DND-41 (cell line): ENCODE data around the gene TSPAN17.

ENCODE experiments used
- ATAC-seq: fragments of 200-7000 bp; cut with Tn5 transposase; 3 replicates; pipeline ENCODE4 v1.9.1; 2021; ENCODE audit warnings: low read depth; ENCODE audit not compliant: insufficient read depth
- DNase-seq: peaks from one replicate; pipeline ENCODE4 v3.0.0-alpha.2; 2020
- H2AFZ ChIP-seq: 2 replicates; pipeline ENCODE4 v1.6.0; 2012; ENCODE audit warnings: low read depth, low read length
- H3K27ac ChIP-seq: 2 replicates; pipeline ENCODE4 v1.5.1; 2012; ENCODE audit warnings: low read length, inconsistent platforms
- H3K27me3 ChIP-seq: fragments of 200-600 bp; sonication (generic); 2 replicates; pipeline ENCODE4 v1.6.0; 2012; ENCODE audit warnings: low read length, mild to moderate bottlenecking, inconsistent platforms; ENCODE audit not compliant: insufficient read depth, poor library complexity
- H3K36me3 ChIP-seq: 2 replicates; pipeline ENCODE4 v1.5.1; 2012; ENCODE audit warnings: low read length, inconsistent platforms; ENCODE audit not compliant: insufficient read depth
- H3K4me1 ChIP-seq: 2 replicates; pipeline ENCODE4 v1.5.1; 2012; ENCODE audit warnings: mild to moderate bottlenecking, low read length; ENCODE audit not compliant: insufficient read depth
- H3K4me2 ChIP-seq: 2 replicates; pipeline ENCODE4 v1.6.0; 2012; ENCODE audit warnings: mild to moderate bottlenecking, moderate library complexity, low read length, inconsistent platforms; ENCODE audit not compliant: insufficient read depth
- H3K4me3 ChIP-seq, 2 experiments: fragments of 200-600 bp in 1 of 2; shearing (Covaris generic) in 1 of 2; 2 replicates each; pipeline ENCODE4 v1.5.1; 2012 to 2016; ENCODE audit warnings: inconsistent platforms in 2 of 2, low read length in 2 of 2, mild to moderate bottlenecking in 2 of 2, low read depth in 1 of 2, moderate library complexity in 1 of 2
- H3K79me2 ChIP-seq: 2 replicates; pipeline ENCODE4 v1.6.0; 2012; ENCODE audit warnings: low read length, inconsistent platforms; ENCODE audit not compliant: insufficient read depth
- H3K9ac ChIP-seq: 2 replicates; pipeline ENCODE4 v1.6.0; 2012; ENCODE audit warnings: low read depth, mild to moderate bottlenecking, inconsistent platforms, low read length, moderate library complexity
- H3K9me3 ChIP-seq: 2 replicates; pipeline ENCODE4 v1.5.1; 2012; ENCODE audit warnings: low read length, moderate library complexity, mild to moderate bottlenecking, inconsistent platforms; ENCODE audit not compliant: insufficient read depth, severe bottlenecking
- H4K20me1 ChIP-seq: 2 replicates; pipeline ENCODE4 v1.6.0; 2012; ENCODE audit warnings: low read length; ENCODE audit not compliant: insufficient read depth
- EZH2 ChIP-seq: IDR thresholded peaks from 3 replicates; pipeline ENCODE4 v1.6.1; 2012; ENCODE audit warnings: borderline replicate concordance, low read depth, mild to moderate bottlenecking, moderate library complexity, low read length, inconsistent platforms; ENCODE audit not compliant: severe bottlenecking
- TF ChIP-seq, protein P1 (sequence below): IDR thresholded peaks from 2 replicates; pipeline ENCODE4 v1.5.1; 2012; ENCODE audit warnings: borderline replicate concordance, low read length, moderate library complexity, mild to moderate bottlenecking; ENCODE audit not compliant: poor library complexity, severe bottlenecking; ENCODE audit errors: extremely low read depth

Gene TSPAN17

DNA sequence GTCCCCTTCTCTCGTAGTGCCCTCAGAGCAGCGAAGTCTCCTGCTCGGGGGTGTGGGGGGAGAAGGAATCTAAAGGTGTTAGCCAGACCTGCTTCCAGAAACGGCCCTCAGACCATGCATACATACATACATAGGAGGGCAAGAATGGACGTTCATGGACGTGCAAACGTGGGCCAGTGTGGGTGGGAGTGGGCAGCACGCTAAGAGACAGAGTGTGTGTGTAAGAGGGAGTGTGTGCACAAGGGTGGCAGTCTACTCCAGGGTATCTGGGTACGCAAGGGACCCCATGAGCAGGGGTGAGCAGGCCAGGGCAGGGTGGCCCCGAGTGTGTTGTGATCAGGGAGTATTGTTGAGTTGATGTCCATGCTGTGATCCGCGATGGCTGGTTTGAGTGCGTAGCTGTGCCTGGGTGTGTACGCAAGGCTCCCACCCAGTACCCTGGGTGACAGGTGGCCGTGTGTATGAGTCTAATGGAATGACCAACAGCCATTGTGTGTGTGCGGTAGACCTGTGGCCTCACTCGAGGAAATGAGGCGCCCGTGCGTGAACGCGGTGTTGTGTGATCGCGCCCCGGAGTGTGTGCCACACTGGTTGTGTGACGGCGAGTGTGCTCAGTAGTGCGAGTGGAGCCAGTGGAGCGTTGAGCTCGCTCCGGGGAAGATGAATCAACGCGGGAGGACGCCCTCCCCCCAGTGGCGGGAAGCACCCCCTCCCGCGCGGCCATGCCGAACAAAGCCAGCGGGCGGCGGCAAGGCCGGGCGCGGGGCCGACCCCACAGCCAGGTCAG lies 38.2 kb upstream of the TSPAN17 start:
- Histone ChIP-seq H2AFZ (no peak overlapping the region), H3K9me3 (no peaks in the 10 kb centered on the region), H3K4me1 (no peaks in the 10 kb centered on the region), H3K27me3 (peaks cover 4% of the 10 kb centered on the region), H3K4me3 (no peak overlapping the region), H3K79me2 (no peaks in the 10 kb centered on the region), H3K36me3 (no peaks in the 10 kb centered on the region), H3K4me2 (no peak overlapping the region), H4K20me1 (no peaks in the 10 kb centered on the region; the same call in 1 of the 2 replicates), H3K9ac (no peak overlapping the region), H3K27ac (no peak overlapping the region)
- no peak for ATAC-seq
- TF ChIP-seq EZH2, result no peak
- TF ChIP-seq, protein P1, sequence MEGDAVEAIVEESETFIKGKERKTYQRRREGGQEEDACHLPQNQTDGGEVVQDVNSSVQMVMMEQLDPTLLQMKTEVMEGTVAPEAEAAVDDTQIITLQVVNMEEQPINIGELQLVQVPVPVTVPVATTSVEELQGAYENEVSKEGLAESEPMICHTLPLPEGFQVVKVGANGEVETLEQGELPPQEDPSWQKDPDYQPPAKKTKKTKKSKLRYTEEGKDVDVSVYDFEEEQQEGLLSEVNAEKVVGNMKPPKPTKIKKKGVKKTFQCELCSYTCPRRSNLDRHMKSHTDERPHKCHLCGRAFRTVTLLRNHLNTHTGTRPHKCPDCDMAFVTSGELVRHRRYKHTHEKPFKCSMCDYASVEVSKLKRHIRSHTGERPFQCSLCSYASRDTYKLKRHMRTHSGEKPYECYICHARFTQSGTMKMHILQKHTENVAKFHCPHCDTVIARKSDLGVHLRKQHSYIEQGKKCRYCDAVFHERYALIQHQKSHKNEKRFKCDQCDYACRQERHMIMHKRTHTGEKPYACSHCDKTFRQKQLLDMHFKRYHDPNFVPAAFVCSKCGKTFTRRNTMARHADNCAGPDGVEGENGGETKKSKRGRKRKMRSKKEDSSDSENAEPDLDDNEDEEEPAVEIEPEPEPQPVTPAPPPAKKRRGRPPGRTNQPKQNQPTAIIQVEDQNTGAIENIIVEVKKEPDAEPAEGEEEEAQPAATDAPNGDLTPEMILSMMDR, result no peak
- DNase-seq, result no peak

- H3K9me3 ChIP-seq, result no peaks in the 10 kb centered on the region
- TF ChIP-seq, protein P1, result no peak
- TF ChIP-seq EZH2, result no peak
- H3K79me2 ChIP-seq, result no peaks in the 10 kb centered on the region
- peak; percentile 55 for DNase-seq
- no peaks in the 10 kb centered on the region for H3K4me1 ChIP-seq
- H3K36me3 ChIP-seq, result no peaks in the 10 kb centered on the region
- H3K27ac ChIP-seq, result no peak within 1 kb of the TSS
- peak; percentile 89 for ATAC-seq
- no peak within 1 kb of the TSS for H3K4me2 ChIP-seq
- no peak within 1 kb of the TSS for H2AFZ ChIP-seq
- H4K20me1 ChIP-seq, result no peaks in the 10 kb centered on the region; the same call in 1 of the 2 replicates
- no peak within 1 kb of the TSS for H3K4me3 ChIP-seq
- H3K27me3 ChIP-seq, result peaks cover 4% of the 10 kb centered on the region
- H3K9ac ChIP-seq, result no peak within 1 kb of the TSS
Measured at GRCh38 chr5:176609724-176610434, 37.4 kb upstream of the TSPAN17 start, which contains the start of gene GPRIN1. Gene GPRIN1 (minus strand): TSS chr5:176610156. CDS start chr5:176599834, 10,322 bp downstream.

DNA sequence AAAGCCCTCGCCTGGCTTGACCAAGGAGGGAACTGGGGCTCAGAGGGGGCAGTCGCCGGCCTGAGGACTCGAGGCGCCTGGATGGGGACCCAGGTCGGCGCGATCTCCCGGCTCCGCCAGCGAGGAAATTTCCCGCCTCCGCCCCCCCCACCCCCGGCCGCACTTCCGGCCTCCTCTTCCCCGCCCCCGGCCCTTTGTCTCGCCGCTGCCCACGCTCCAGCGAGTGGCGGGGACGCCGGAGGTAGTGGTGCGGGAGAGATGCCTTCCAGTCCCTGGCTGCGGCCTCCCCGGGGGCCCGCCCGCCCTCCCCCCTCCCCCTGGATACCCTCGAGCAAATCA lies 36.9 kb upstream of the TSPAN17 start:
- no peak overlapping the region for H3K27ac ChIP-seq
- DNase-seq, result no peak
- H4K20me1 ChIP-seq, result no peaks in the 10 kb centered on the region; the same call in 1 of the 2 replicates
- no peak overlapping the region for H3K4me3 ChIP-seq
- no peak for TF ChIP-seq EZH2
- TF ChIP-seq, protein P1, result no peak
- H3K79me2 ChIP-seq, result no peaks in the 10 kb centered on the region
- no peaks in the 10 kb centered on the region for H3K36me3 ChIP-seq
- no peak overlapping the region for H2AFZ ChIP-seq
- H3K4me2 ChIP-seq, result no peak overlapping the region
- no peak overlapping the region for H3K9ac ChIP-seq
- no peak for ATAC-seq
- H3K9me3 ChIP-seq, result no peaks in the 10 kb centered on the region
- H3K4me1 ChIP-seq, result no peaks in the 10 kb centered on the region
- H3K27me3 ChIP-seq, result peaks cover 4% of the 10 kb centered on the region
